HCT116 (cell line): ENCODE data around the gene CLSTN1. TPM values are rescaled to one million over a fixed set of nuclear protein-coding genes. Genes with fewer than 3 reads are reported as not detected.
A peak's percentile ranks its signal among the peaks of the same experiment; 100 is the strongest.

Experiments
- ATAC-seq: fragments of 200-7000 bp; cut with Tn5 transposase; 2 replicates; pipeline ENCODE4 v1.9.1; 2020; ENCODE audit warnings: mild to moderate bottlenecking, moderate library complexity
- BruUV-seq: library from RNA; stranded (reverse); fragments of 400-500 nt; replicated peaks from 2 replicates; lab custom pipeline; 2021; lab: Mats Ljungman, UMichigan
- CTCF ChIA-PET: fragments of 300-600 bp; sonication (Branson Sonifier 250); formaldehyde crosslinking; loops from one replicate; lab custom pipeline; 2021; ENCODE audit warnings: antibody characterized with exemption; lab: Charles Lee
- POLR2A ChIA-PET: fragments of 300-600, 350-600 bp; sonication (Branson Sonifier 250); formaldehyde crosslinking; loops from one replicate; lab custom pipeline; 2021; ENCODE audit warnings: antibody characterized with exemption; lab: Charles Lee
- RAD21 ChIA-PET, 2 experiments: fragments of 300-600 bp; sonication (Branson Sonifier 250); formaldehyde crosslinking; loops; one replicate each; lab custom pipeline; 2023; ENCODE audit warnings: low total read pairs in 2 of 2; ENCODE audit not compliant: uncharacterized antibody in 2 of 2, unreplicated experiment in 2 of 2, low non-redundant PET in 1 of 2; lab: Charles Lee
- DNase-seq: peaks from one replicate; pipeline ENCODE4 v3.0.0-alpha.2; 2010; ENCODE audit warnings: low read depth, low spot score
- H2AFZ ChIP-seq: fragments of 200-600 bp; shearing (Covaris generic), sonication (generic); 2 replicates; pipeline ENCODE4 v1.6.1; 2017; ENCODE audit warnings: low read depth, mixed run types, mixed read lengths, antibody characterized with exemption, low read length; ENCODE audit not compliant: poor library complexity, severe bottlenecking
- H3K27ac ChIP-seq: 2 replicates; pipeline ENCODE4 v1.5.1; 2012; ENCODE audit warnings: low read depth, low read length
- H3K27me3 ChIP-seq: fragments of 200-600 bp; sonication (generic); 2 replicates; pipeline ENCODE4 v1.6.1; 2016; ENCODE audit warnings: mixed run types, low read length, mixed read lengths; ENCODE audit not compliant: insufficient read depth
- H3K36me3 ChIP-seq, 2 experiments: fragments of 200-500 bp in 1 of 2; fragments of 200-600 bp in 1 of 2; sonication (Bioruptor generic) in 1 of 2; sonication (generic) in 1 of 2; 2 replicates each; pipeline versions ENCODE4 v1.5.1 to v1.6.1; 2014 to 2016; ENCODE audit warnings: low read length in 2 of 2, inconsistent platforms in 1 of 2, mixed read lengths in 1 of 2, mixed run types in 1 of 2; ENCODE audit not compliant: insufficient read depth in 2 of 2, control insufficient read depth in 1 of 2
- H3K4me1 ChIP-seq, 2 experiments: fragments of 200-600 bp in 1 of 2; sonication (generic) in 1 of 2; 2 replicates each; pipeline versions ENCODE4 v1.5.1 to v1.6.1; 2012 to 2017; ENCODE audit warnings: low read length in 2 of 2, inconsistent platforms in 1 of 2, mild to moderate bottlenecking in 1 of 2, mixed read lengths in 1 of 2, mixed run types in 1 of 2, moderate library complexity in 1 of 2; ENCODE audit not compliant: insufficient read depth in 2 of 2, control insufficient read depth in 1 of 2
- H3K4me2 ChIP-seq: fragments of 200-600 bp; sonication (generic); 2 replicates; pipeline ENCODE4 v1.6.1; 2017; ENCODE audit warnings: mixed run types, low read length, mixed read lengths
- H3K4me3 ChIP-seq, 2 experiments: fragments of 200-600 bp in 1 of 2; sonication (generic) in 1 of 2; replicated peaks in 1 of 2; 2 replicates each; pipeline ENCODE4 v1.5.1; 2011 to 2016; ENCODE audit warnings: low read length in 2 of 2, control low read depth in 1 of 2, low read depth in 1 of 2, mild to moderate bottlenecking in 1 of 2, mixed read lengths in 1 of 2, mixed run types in 1 of 2
- H3K79me2 ChIP-seq: fragments of 200-600 bp; sonication (generic); 2 replicates; pipeline ENCODE4 v1.6.1; 2017; ENCODE audit warnings: mild to moderate bottlenecking, mixed run types, low read length, moderate library complexity, mixed read lengths; ENCODE audit not compliant: insufficient read depth
- H3K9ac ChIP-seq: fragments of 200-600 bp; sonication (generic); 2 replicates; pipeline ENCODE4 v1.6.1; 2016; ENCODE audit warnings: low read length, mixed read lengths
- H3K9me2 ChIP-seq: fragments of 200-600 bp; sonication (generic), shearing (Covaris generic); 2 replicates; pipeline ENCODE4 v1.6.1; 2017; ENCODE audit warnings: mixed run types, mild to moderate bottlenecking, moderate library complexity; ENCODE audit not compliant: insufficient read depth
- H3K9me3 ChIP-seq, 2 experiments: fragments of 200-500 bp in 1 of 2; fragments of 200-600 bp in 1 of 2; sonication (Bioruptor generic) in 1 of 2; sonication (generic) in 1 of 2; 2 replicates each; pipeline ENCODE4 v1.6.1; 2014 to 2017; ENCODE audit warnings: low read length in 2 of 2, mixed read lengths in 2 of 2, inconsistent platforms in 1 of 2, low read depth in 1 of 2, mild to moderate bottlenecking in 1 of 2, mixed run types in 1 of 2, moderate library complexity in 1 of 2; ENCODE audit not compliant: control insufficient read depth in 1 of 2, insufficient read depth in 1 of 2
- H4K20me1 ChIP-seq: fragments of 200-600 bp; sonication (generic), shearing (Covaris generic); 2 replicates; pipeline ENCODE4 v1.6.1; 2017; ENCODE audit warnings: mixed run types, mild to moderate bottlenecking, moderate library complexity; ENCODE audit not compliant: insufficient read depth
- CBX3 ChIP-seq: IDR thresholded peaks from 2 replicates; pipeline ENCODE4 v1.6.1; 2012; ENCODE audit warnings: low read depth
- CEBPB ChIP-seq: IDR thresholded peaks from 2 replicates; pipeline ENCODE4 v1.6.1; 2012; ENCODE audit warnings: low read depth
- EGR1 ChIP-seq: IDR thresholded peaks from 2 replicates; pipeline ENCODE4 v1.6.1; 2012; ENCODE audit warnings: low read depth
- ELF1 ChIP-seq: IDR thresholded peaks from 2 replicates; pipeline ENCODE4 v1.6.1; 2012; ENCODE audit warnings: low read depth, borderline replicate concordance
- EZH2 ChIP-seq: fragments of 200-600 bp; sonication (generic); IDR thresholded peaks from 2 replicates; pipeline ENCODE4 v1.6.1; 2017; ENCODE audit warnings: antibody characterized with exemption, mixed run types
- EZH2phosphoT487 ChIP-seq: fragments of 200-600 bp; IDR thresholded peaks from 2 replicates; pipeline ENCODE4 v1.6.1; 2018; ENCODE audit warnings: antibody characterized with exemption, borderline replicate concordance
- JUND ChIP-seq: IDR thresholded peaks from 2 replicates; pipeline ENCODE4 v1.6.1; 2012
- MAX ChIP-seq: IDR thresholded peaks from 2 replicates; pipeline ENCODE4 v1.6.1; 2012
- SP1 ChIP-seq: IDR thresholded peaks from 2 replicates; pipeline ENCODE4 v1.6.1; 2012; ENCODE audit warnings: low read depth
- ZFX ChIP-seq: fragments of 450-650 bp; IDR thresholded peaks from 2 replicates; pipeline ENCODE4 v1.6.1; 2017
- intact Hi-C: fragments of 100-400 bp; cut with micrococcal nuclease; formaldehyde crosslinking; loops from 2 replicates; pipeline ENCODE4 v1.10.0; 2022
- total RNA-seq: library from RNA; stranded (reverse); gene quantifications from one replicate; pipeline ENCODE4 v1.2.1, GENCODE V29; 2021; ENCODE audit not compliant: unreplicated experiment

Gene CLSTN1
- total RNA-seq, 1 experiment from 2014 or later, result 113 TPM

- H3K4me1 ChIP-seq, result peaks cover 27 to 48% of the 10 kb centered on the region in 2 experiments
- ChIA-PET CTCF (no interaction called here), POLR2A (interaction anchor here (0.7 kb wide), 1 partner anchor 16 kb away, joined by 8 read pairs; no protein-coding TSS in a partner anchor), RAD21 (interaction anchor here in 1 of 2 experiments (0.9 kb wide), 1 partner anchor 17 kb away, joined by 6 read pairs; no protein-coding TSS in a partner anchor)
- no peaks in the 10 kb centered on the region for H4K20me1 ChIP-seq
- H3K4me2 ChIP-seq, result peak overlapping the region; percentile 97
- no peak for DNase-seq
- H3K79me2 ChIP-seq, result no peaks in the 10 kb centered on the region
- no peaks in the 10 kb centered on the region for H3K36me3 ChIP-seq
- intact Hi-C loops, result loop anchor here (5.0 kb wide), 1 partner anchor 61 kb away; no protein-coding TSS in a partner anchor
- H3K4me3 ChIP-seq, result peak overlapping the region; percentile 68 to 86
- BruUV-seq, result no TSS peak
- no peaks in the 10 kb centered on the region for H3K9me2 ChIP-seq
- no peaks in the 10 kb centered on the region for H3K9me3 ChIP-seq
- peak overlapping the region; percentile 79 for H3K9ac ChIP-seq
- H3K27me3 ChIP-seq, result no peaks in the 10 kb centered on the region
- peak overlapping the region; percentile 93 for H2AFZ ChIP-seq
- peak; percentile 15 for ATAC-seq
- H3K27ac ChIP-seq, result peak overlapping the region; percentile 16; the same call in 1 of the 2 replicates
- TF ChIP-seq CBX3, result no peak
- no peak for TF ChIP-seq EGR1
- no peak for TF ChIP-seq SP1
- no peak for TF ChIP-seq ELF1
- no peak for TF ChIP-seq EZH2
- TF ChIP-seq EZH2phosphoT487, result no peak
- no peak for TF ChIP-seq MAX
- TF ChIP-seq JUND, result no peak
- no peak for TF ChIP-seq CEBPB
- TF ChIP-seq ZFX, result no peak
- TF ChIP-seq, all 23 proteins: peak for 0
Measured at GRCh38 chr1:9687874-9688582, 135.7 kb downstream of the CLSTN1 start.
